ENCODE results near the gene CDC42BPB.

CDC42BPB gene

DNA sequence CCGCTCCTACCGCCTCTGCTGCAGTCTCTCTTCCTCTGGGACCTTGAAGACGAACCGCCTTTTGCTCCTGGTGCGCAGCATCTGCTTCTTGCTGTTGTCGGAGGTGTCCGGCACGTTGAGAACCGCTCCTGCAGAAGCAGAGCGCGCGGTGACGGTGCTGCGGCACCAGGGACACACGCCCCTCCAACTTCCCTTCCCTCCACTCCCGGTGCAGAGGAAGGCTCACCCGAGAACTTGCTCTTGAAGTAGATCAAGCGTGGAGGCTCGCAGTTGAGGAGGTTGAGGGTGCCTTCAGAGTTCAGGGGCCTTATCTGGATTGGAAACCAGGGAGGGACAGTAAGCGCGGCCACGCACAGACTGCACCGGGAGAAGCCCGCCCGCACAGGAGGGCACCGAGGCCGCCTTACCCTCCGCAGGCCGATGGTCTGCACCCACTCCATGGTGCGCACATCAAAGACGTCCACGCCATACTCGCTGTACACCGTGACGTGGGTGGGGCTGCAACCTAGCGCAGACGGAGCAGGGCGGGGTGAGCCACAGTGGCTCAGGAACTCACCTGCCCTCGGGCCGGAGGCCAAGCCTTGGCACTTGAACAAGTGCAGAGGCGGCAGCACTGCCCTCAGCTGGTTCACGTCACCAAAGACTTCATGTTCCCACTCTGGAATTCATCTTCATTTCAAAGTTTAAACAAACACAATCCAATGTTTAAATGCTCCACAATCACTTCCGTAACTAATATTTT, 117.4 kb downstream of the CDC42BPB start:
- Histone ChIP-seq H3K4me1 (no peaks in the 10 kb centered on the region), H3K9me3 (ENCODE audit: control insufficient read depth, low read length) (no peaks in the 10 kb centered on the region), H3K79me2 (no peaks in the 10 kb centered on the region), H2AFZ (no peak overlapping the region), H3K9ac (no peak overlapping the region), H3K4me3 (ENCODE audit: low read depth, low read length) (no peak overlapping the region), H3K27me3 (ENCODE audit: control insufficient read depth, insufficient read depth, low read length) (no peaks in the 10 kb centered on the region), H3K4me2 (ENCODE audit: low read length) (no peak overlapping the region), H3K27ac (no peak overlapping the region), H3K36me3 (ENCODE audit: control insufficient read depth, insufficient read depth, low read length) (no peaks in the 10 kb centered on the region)
- TF ChIP-seq, protein P1, sequence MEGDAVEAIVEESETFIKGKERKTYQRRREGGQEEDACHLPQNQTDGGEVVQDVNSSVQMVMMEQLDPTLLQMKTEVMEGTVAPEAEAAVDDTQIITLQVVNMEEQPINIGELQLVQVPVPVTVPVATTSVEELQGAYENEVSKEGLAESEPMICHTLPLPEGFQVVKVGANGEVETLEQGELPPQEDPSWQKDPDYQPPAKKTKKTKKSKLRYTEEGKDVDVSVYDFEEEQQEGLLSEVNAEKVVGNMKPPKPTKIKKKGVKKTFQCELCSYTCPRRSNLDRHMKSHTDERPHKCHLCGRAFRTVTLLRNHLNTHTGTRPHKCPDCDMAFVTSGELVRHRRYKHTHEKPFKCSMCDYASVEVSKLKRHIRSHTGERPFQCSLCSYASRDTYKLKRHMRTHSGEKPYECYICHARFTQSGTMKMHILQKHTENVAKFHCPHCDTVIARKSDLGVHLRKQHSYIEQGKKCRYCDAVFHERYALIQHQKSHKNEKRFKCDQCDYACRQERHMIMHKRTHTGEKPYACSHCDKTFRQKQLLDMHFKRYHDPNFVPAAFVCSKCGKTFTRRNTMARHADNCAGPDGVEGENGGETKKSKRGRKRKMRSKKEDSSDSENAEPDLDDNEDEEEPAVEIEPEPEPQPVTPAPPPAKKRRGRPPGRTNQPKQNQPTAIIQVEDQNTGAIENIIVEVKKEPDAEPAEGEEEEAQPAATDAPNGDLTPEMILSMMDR (IDR thresholded peaks at IDR 0.05) = no peak

DNA sequence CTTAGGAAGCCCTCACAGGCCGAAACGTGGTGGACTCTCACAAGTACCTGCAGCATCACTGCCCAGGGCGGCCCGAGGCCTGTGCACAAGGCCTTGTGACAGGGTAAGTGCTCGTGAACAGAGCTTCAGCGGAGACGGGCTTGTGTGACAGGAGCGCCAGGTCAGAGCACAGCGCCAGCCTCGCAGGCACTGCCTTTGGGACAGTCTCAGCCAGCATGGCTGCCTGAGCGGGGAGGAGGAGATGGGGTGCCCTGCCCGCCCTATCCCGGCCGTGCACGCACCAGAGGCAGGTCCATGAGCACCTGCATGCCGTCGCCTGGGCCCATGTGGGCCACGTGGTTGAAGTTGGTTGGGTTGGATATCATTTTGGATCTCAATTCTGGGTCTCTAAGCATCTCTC, 118.0 kb downstream of the CDC42BPB start:
- no peaks in the 10 kb centered on the region for H3K79me2 ChIP-seq
- TF ChIP-seq, protein P1 (IDR thresholded peaks at IDR 0.05) = no peak
- H3K9me3 ChIP-seq (ENCODE audit: control insufficient read depth, low read length) = no peaks in the 10 kb centered on the region
- H3K4me2 ChIP-seq (ENCODE audit: low read length) = no peak overlapping the region
- H3K9ac ChIP-seq = no peak overlapping the region
- no peaks in the 10 kb centered on the region for H3K4me1 ChIP-seq
- no peaks in the 10 kb centered on the region for H3K36me3 ChIP-seq (ENCODE audit: control insufficient read depth, insufficient read depth, low read length)
- H2AFZ ChIP-seq = no peak overlapping the region
- H3K27ac ChIP-seq = no peak overlapping the region
- no peaks in the 10 kb centered on the region for H3K27me3 ChIP-seq (ENCODE audit: control insufficient read depth, insufficient read depth, low read length)
- H3K4me3 ChIP-seq (ENCODE audit: low read depth, low read length) = no peak overlapping the region

DNA sequence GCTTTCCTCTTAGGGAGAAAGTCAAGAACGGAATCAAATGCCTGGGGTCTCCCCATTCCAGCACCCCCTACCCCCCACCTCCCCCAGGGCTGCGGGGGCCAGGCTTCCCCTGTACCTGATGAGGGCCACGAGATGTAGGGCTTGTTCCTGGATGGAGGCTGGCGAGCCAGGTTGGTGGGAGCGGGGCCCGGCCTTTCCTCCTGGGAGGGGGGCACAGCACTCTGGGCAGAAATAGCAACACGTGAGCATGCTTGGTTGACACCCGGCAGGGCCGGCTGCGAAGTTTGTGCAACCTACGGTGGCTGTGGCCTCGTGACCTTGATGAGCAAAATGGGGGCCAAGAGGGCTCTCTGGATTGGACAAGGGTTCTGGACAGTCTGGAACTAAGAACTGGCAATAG, 119.2 kb downstream of the CDC42BPB start:
- H3K9ac ChIP-seq = no peak overlapping the region
- H3K79me2 ChIP-seq = no peaks in the 10 kb centered on the region
- H2AFZ ChIP-seq = no peak overlapping the region
- no peak overlapping the region for H3K27ac ChIP-seq
- no peak overlapping the region for H3K4me2 ChIP-seq (ENCODE audit: low read length)
- TF ChIP-seq, protein P1 (IDR thresholded peaks at IDR 0.05) = no peak
- no peaks in the 10 kb centered on the region for H3K36me3 ChIP-seq (ENCODE audit: control insufficient read depth, insufficient read depth, low read length)
- no peak overlapping the region for H3K4me3 ChIP-seq (ENCODE audit: low read depth, low read length)
- H3K27me3 ChIP-seq (ENCODE audit: control insufficient read depth, insufficient read depth, low read length) = no peaks in the 10 kb centered on the region
- H3K4me1 ChIP-seq = no peaks in the 10 kb centered on the region
- no peaks in the 10 kb centered on the region for H3K9me3 ChIP-seq (ENCODE audit: control insufficient read depth, low read length)

DNA sequence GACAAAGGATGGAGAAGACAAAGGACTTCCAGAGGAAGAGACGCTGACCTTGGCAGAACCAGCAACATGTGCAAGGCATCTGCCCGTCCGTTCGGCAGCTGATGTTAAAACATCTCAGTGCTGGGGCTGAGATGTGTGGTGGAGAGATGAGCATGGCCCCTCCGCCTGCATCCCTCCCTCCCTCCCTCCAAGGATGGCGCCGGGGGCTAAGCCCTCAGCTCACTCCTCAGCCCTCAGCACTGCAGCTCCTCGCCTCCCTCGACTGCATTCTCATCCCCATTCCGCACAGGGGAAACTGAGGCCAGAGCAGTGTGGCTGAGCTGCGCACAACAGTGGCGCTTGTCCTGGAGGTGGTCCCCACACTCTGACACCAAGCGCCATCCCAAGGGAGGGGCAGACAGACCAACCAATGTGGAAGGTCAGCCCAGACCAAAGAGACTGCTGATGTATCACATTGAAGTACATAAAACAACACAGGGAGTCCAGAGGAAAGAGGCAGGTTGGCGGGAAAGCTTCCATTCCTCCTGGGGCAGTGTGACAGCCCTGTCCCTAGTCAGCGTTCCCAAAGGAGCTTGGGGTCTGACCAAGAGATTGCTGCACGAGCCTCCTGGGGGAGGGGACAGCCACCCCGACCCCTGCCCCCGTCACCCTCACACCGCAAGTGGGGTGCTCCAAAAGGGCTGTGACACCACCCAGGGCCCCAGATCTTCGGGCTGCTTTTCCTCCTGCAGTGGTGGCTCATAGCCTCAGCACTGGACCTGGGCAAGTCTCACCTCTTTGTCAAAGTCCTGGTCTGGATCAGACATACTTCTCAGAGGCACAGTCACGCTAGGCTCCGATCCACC, 119.8 kb downstream of the CDC42BPB start:
- H3K27ac ChIP-seq = no peak overlapping the region

More for the DNA sequence above, 119.8 kb downstream of the CDC42BPB start:
- H3K27me3 ChIP-seq (ENCODE audit: control insufficient read depth, insufficient read depth, low read length) = no peaks in the 10 kb centered on the region
- TF ChIP-seq, protein P1 (IDR thresholded peaks at IDR 0.05) = no peak
- H3K4me2 ChIP-seq (ENCODE audit: low read length) = no peak overlapping the region
- no peak overlapping the region for H3K9ac ChIP-seq
- H3K36me3 ChIP-seq (ENCODE audit: control insufficient read depth, insufficient read depth, low read length) = no peaks in the 10 kb centered on the region
- H2AFZ ChIP-seq = no peak overlapping the region
- no peak overlapping the region for H3K4me3 ChIP-seq (ENCODE audit: low read depth, low read length)
- H3K4me1 ChIP-seq = no peaks in the 10 kb centered on the region
- H3K79me2 ChIP-seq = no peaks in the 10 kb centered on the region
- H3K9me3 ChIP-seq (ENCODE audit: control insufficient read depth, low read length) = no peaks in the 10 kb centered on the region

Measured in parathyroid adenoma (tissue), 2 donors.